ENCODE data around the gene COL20A1.

DNA sequence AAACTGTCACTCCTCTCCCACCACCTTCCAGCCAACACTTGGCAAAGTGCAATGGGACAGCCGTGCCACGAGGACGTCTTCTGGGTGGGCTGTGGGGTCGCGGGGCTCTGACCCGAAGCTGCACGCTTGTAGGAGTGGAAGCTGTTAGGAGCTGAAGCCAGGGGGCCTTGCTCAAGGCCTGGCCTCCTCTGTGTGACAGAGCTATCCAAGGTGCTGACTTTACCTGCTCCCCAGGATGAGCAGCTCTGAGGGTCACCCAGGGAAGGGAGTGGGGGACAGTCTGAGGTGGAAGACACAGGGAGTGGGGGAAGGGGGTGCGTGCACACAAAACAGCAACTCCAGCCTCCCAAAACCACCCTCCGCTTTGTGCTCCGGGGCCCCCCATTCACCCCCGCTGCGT, 85.6 kb downstream of the COL20A1 start:
- TF ChIP-seq, protein P1, sequence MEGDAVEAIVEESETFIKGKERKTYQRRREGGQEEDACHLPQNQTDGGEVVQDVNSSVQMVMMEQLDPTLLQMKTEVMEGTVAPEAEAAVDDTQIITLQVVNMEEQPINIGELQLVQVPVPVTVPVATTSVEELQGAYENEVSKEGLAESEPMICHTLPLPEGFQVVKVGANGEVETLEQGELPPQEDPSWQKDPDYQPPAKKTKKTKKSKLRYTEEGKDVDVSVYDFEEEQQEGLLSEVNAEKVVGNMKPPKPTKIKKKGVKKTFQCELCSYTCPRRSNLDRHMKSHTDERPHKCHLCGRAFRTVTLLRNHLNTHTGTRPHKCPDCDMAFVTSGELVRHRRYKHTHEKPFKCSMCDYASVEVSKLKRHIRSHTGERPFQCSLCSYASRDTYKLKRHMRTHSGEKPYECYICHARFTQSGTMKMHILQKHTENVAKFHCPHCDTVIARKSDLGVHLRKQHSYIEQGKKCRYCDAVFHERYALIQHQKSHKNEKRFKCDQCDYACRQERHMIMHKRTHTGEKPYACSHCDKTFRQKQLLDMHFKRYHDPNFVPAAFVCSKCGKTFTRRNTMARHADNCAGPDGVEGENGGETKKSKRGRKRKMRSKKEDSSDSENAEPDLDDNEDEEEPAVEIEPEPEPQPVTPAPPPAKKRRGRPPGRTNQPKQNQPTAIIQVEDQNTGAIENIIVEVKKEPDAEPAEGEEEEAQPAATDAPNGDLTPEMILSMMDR (conservative IDR thresholded peaks at IDR 0.05 in 1 of 2, IDR thresholded peaks at IDR 0.05 in 1 of 2; ENCODE audit: low read depth in 1 of 2, low read length in 2 of 2): no peak
- no peak for TF ChIP-seq EZH2 (IDR thresholded peaks at IDR 0.05; ENCODE audit: low read length, missing control alignments)

Measured in fibroblast of lung (primary cell).